Ishikawa (cell line): Measurements from ENCODE around the gene ABCC3.

Source experiments
- CEBPB ChIP-seq: IDR thresholded peaks from 2 replicates; pipeline ENCODE4 v1.6.1; 2012
- CREB1 ChIP-seq: IDR thresholded peaks from 2 replicates; pipeline ENCODE4 v1.6.1; 2012; ENCODE audit warnings: low read depth
- EGR1 ChIP-seq: IDR thresholded peaks from 2 replicates; pipeline ENCODE4 v1.6.1; 2012
- EP300 ChIP-seq: IDR thresholded peaks from 2 replicates; pipeline ENCODE4 v1.6.1; 2012; ENCODE audit warnings: borderline replicate concordance
- FOXM1 ChIP-seq: IDR thresholded peaks from 2 replicates; pipeline ENCODE4 v1.6.1; 2012; ENCODE audit warnings: low read depth, borderline replicate concordance
- NFIC ChIP-seq: IDR thresholded peaks from 2 replicates; pipeline ENCODE4 v1.6.1; 2012
- RAD21 ChIP-seq: IDR thresholded peaks from 2 replicates; pipeline ENCODE4 v1.6.1; 2012; ENCODE audit warnings: low read depth
- TAF1 ChIP-seq: IDR thresholded peaks from 2 replicates; pipeline ENCODE4 v1.6.1; 2012; ENCODE audit warnings: low read depth, mild to moderate bottlenecking
- TCF12 ChIP-seq: IDR thresholded peaks from 2 replicates; pipeline ENCODE4 v1.6.1; 2012; ENCODE audit warnings: low read depth
- TEAD4 ChIP-seq: IDR thresholded peaks from 2 replicates; pipeline ENCODE4 v1.6.1; 2012
- YY1 ChIP-seq: IDR thresholded peaks from 2 replicates; pipeline ENCODE4 v1.6.1; 2012; ENCODE audit warnings: low read depth
- ZBTB7A ChIP-seq: IDR thresholded peaks from 2 replicates; pipeline ENCODE4 v1.6.1; 2012; ENCODE audit warnings: low read depth
- TF ChIP-seq, protein P1 (sequence below): IDR thresholded peaks from 2 replicates; pipeline ENCODE4 v1.6.1; 2012
- TF ChIP-seq, protein P2 (sequence below): IDR thresholded peaks from 2 replicates; pipeline ENCODE4 v1.6.1; 2012
- TF ChIP-seq, protein P3 (sequence below): IDR thresholded peaks from 2 replicates; pipeline ENCODE4 v1.6.1; 2012; ENCODE audit warnings: low read depth, mild to moderate bottlenecking

ABCC3 gene

DNA sequence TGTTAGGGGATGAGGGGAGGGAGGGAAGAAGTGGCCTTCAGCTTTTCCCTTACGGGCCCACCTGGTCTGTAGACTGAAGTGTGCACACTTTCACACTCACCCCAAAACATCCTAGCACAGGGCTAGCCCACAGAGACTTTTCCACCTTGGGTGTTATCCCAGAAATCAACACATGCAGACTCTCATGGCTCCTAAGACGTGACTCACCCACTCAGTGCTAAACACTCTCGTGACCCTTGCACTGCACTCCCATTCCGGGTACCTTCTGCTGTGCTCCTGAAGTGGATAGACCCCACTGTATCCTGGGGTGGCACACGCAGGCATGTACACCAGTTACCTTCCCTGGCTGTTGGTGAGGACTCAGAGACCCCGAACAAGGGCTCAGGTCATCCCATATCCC lies 23.0 kb upstream of the ABCC3 start:
- TF ChIP-seq ZBTB7A (no peak), EP300 (no peak), TCF12 (no peak), RAD21 (no peak), EGR1 (no peak), CREB1 (no peak), NFIC (no peak), TAF1 (no peak), YY1 (no peak), TEAD4 (no peak)
- TF ChIP-seq, protein P1, sequence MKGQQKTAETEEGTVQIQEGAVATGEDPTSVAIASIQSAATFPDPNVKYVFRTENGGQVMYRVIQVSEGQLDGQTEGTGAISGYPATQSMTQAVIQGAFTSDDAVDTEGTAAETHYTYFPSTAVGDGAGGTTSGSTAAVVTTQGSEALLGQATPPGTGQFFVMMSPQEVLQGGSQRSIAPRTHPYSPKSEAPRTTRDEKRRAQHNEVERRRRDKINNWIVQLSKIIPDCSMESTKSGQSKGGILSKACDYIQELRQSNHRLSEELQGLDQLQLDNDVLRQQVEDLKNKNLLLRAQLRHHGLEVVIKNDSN = no peak
- TF ChIP-seq, protein P2, sequence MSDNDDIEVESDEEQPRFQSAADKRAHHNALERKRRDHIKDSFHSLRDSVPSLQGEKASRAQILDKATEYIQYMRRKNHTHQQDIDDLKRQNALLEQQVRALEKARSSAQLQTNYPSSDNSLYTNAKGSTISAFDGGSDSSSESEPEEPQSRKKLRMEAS = no peak
- TF ChIP-seq, protein P3, sequence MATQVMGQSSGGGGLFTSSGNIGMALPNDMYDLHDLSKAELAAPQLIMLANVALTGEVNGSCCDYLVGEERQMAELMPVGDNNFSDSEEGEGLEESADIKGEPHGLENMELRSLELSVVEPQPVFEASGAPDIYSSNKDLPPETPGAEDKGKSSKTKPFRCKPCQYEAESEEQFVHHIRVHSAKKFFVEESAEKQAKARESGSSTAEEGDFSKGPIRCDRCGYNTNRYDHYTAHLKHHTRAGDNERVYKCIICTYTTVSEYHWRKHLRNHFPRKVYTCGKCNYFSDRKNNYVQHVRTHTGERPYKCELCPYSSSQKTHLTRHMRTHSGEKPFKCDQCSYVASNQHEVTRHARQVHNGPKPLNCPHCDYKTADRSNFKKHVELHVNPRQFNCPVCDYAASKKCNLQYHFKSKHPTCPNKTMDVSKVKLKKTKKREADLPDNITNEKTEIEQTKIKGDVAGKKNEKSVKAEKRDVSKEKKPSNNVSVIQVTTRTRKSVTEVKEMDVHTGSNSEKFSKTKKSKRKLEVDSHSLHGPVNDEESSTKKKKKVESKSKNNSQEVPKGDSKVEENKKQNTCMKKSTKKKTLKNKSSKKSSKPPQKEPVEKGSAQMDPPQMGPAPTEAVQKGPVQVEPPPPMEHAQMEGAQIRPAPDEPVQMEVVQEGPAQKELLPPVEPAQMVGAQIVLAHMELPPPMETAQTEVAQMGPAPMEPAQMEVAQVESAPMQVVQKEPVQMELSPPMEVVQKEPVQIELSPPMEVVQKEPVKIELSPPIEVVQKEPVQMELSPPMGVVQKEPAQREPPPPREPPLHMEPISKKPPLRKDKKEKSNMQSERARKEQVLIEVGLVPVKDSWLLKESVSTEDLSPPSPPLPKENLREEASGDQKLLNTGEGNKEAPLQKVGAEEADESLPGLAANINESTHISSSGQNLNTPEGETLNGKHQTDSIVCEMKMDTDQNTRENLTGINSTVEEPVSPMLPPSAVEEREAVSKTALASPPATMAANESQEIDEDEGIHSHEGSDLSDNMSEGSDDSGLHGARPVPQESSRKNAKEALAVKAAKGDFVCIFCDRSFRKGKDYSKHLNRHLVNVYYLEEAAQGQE = no peak

DNA sequence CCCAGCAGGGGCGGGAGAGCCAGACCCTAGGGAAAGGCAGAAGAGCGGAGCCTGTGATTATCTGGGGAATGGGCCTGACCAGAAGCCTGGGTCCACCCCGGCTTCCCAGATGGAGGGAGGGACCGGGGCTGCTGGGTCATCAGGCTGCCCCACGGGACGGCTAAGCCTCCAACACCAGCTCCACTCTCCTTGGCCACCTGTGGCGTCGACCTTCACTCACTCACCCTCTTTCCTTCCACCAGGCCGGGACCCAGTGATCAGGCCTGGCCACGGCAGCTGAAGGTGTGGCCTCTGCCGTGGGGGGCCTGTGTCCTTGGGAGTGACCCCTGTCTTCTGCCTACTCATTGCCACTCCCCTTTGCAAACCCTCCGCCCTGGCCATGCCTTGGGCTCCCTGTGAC lies 22.4 kb upstream of the ABCC3 start:
- TF ChIP-seq CREB1 (no peak), YY1 (no peak), ZBTB7A (no peak), NFIC (no peak)
- TF ChIP-seq, protein P3 = no peak

- TF ChIP-seq FOXM1 = no peak
- TF ChIP-seq, protein P3 = no peak
- TF ChIP-seq RAD21 = no peak
- TF ChIP-seq TCF12 = no peak
- no peak for TF ChIP-seq EGR1
- TF ChIP-seq CEBPB = no peak
- no peak for TF ChIP-seq EP300
- TF ChIP-seq, protein P2 = no peak
- no peak for TF ChIP-seq CREB1
- TF ChIP-seq YY1 = no peak
- no peak for TF ChIP-seq ZBTB7A
- TF ChIP-seq, protein P1 = no peak
Measured at GRCh38 chr17:50613007-50613992, 21.4 kb upstream of the ABCC3 start.

GRCh38 chr17:50614471-50615051 lies 20.1 kb upstream of the ABCC3 start:
- no peak for TF ChIP-seq TCF12
- no peak for TF ChIP-seq EP300
- TF ChIP-seq, protein P2 = no peak
- TF ChIP-seq, protein P3 = no peak
- no peak for TF ChIP-seq RAD21
- no peak for TF ChIP-seq NFIC
- TF ChIP-seq EGR1 = no peak
- TF ChIP-seq, protein P1 = no peak
- no peak for TF ChIP-seq YY1
- no peak for TF ChIP-seq CREB1
